Measurements from ENCODE around the gene CHRNA9.

DNA sequence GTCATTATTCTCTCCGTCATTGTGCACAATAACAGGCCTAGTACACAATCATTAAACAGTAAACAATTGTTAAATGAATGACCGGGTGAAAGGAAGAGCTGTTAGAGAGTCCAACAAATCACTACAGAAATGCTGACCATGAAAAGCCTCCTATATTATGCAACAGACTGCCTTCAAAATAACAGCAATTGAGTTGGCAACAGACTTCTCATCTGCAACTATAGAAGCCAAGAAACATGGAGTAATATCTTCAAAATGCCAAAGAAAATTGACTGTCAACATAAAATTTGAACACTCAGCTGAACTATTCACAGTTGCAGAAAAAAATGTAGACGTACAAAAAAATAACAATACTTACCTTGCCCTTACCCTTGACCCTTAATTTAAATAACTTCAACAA is 26.2 kb downstream of the CHRNA9 start:
- TF ChIP-seq, protein P1, sequence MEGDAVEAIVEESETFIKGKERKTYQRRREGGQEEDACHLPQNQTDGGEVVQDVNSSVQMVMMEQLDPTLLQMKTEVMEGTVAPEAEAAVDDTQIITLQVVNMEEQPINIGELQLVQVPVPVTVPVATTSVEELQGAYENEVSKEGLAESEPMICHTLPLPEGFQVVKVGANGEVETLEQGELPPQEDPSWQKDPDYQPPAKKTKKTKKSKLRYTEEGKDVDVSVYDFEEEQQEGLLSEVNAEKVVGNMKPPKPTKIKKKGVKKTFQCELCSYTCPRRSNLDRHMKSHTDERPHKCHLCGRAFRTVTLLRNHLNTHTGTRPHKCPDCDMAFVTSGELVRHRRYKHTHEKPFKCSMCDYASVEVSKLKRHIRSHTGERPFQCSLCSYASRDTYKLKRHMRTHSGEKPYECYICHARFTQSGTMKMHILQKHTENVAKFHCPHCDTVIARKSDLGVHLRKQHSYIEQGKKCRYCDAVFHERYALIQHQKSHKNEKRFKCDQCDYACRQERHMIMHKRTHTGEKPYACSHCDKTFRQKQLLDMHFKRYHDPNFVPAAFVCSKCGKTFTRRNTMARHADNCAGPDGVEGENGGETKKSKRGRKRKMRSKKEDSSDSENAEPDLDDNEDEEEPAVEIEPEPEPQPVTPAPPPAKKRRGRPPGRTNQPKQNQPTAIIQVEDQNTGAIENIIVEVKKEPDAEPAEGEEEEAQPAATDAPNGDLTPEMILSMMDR (conservative IDR thresholded peaks at IDR 0.05; ENCODE audit: low read depth in 2 of 2) = no peak
- TF ChIP-seq POLR2AphosphoS5 (IDR thresholded peaks at IDR 0.05; ENCODE audit: low read depth) = no peak
- TF ChIP-seq ZNF114 (CRISPR knock-in tag; IDR thresholded peaks at IDR 0.05) = no peak
- TF ChIP-seq REST (IDR thresholded peaks at IDR 0.05; ENCODE audit: unreplicated experiment) = no peak
- no peak for TF ChIP-seq EZH2 (IDR thresholded peaks at IDR 0.05; ENCODE audit: low read depth, unreplicated experiment)
- no peak for TF ChIP-seq JUNB (IDR thresholded peaks at IDR 0.05; ENCODE audit: unreplicated experiment)
- no peak for TF ChIP-seq EZH2phosphoT487 (IDR thresholded peaks at IDR 0.05; ENCODE audit: unreplicated experiment)
- no peak for TF ChIP-seq CREB1 (CRISPR knock-in tag; IDR thresholded peaks at IDR 0.05; ENCODE audit: low read depth)
- no peak for TF ChIP-seq ETS1 (IDR thresholded peaks at IDR 0.05)
